ENCODE measurements around the gene NXPE1.

NXPE1 gene

DNA sequence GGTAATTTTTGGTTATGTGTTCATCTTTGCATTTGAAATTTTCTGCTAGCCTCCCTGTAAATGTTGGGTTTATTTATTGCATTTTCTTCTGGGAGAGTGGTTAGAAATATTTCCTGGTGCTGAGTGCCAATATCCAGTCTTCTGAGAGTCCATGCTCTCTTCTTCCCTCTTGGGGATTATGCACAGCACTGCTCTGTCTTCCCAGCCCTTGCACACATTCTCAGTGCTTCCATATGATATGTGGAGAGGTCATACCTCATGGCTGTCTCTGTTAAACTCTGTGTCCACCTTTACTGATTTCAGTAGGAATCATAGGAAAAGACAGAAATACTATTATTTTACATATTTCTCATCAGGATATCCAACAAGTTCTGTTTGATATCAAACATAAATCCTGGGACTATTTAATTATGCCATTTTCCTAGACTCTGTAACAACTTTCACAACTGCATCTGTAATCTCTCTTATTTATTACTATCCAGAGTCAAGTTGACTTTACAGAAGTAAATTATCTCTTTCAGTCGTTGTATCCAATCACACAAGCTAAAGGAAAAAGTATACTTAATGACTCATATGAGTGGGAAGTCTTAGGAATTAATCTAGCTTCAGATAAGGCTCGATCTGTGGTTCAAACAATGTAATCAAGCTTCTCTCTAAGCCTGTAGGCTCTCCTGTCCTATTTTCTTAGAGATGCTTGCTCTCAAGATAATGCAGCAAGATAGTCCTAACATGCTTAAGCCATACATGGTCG is 2.7 kb upstream of the NXPE1 start:
- DNase-seq, result no peak

DNA sequence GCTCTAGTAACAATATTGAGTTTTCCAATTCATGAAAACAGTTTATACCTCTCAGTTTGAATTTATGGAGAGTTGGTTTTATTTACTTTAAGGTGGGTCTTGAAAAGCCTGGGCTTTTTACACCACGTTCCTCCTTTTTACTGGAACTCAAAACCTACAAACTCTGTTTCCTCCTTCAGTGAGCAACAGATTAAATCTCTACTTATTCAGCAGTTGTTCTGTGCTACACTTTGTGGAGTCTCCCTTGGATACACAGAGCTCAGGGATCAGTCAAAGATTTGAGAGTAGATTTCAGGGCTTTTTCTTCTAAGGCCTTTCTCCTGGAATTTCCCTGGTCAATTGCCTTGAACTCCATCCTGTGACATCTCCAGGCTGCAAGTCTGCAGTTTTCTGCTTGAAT is 3.5 kb downstream of the NXPE1 start:
- no peak for DNase-seq

DNA sequence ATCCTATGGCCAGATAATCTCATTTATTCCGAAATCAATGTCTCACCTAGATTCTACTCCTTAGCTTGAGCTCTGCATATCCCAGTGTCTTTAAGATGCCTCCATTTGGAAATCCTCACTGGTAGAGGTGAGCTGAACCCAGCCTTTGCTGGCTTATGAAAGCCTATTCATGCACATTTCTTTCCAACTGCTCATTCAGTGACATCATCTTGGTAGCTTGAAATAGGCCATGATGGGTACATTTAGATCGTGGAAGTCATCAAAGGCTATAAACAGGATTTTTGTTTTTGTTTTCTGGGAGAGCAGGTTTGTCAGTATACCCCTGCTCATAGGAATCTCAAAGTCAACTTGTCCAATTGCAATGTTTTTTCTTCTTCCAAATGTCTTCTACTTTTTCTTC is 6.0 kb downstream of the NXPE1 start:
- no peak for DNase-seq

DNA sequence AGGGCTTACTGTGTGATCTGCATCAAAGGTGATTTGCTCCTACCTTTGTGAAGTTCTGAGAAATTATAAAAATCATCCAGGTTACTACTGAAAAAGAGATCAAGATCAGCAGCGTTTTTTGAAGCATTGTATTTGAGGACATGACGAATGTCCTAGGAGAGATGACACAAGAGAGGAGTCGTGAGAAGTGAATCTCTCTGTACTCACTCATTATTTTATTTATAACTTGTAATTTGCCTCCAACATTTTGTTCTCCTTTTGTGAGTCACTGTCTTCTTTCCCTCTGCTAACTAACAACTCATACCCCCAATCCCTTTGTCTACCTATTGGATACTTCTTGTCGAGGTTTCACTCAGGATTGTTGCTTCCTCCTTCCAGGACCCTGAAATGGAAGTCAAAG is 8.6 kb downstream of the NXPE1 start:
- no peak for DNase-seq

DNA sequence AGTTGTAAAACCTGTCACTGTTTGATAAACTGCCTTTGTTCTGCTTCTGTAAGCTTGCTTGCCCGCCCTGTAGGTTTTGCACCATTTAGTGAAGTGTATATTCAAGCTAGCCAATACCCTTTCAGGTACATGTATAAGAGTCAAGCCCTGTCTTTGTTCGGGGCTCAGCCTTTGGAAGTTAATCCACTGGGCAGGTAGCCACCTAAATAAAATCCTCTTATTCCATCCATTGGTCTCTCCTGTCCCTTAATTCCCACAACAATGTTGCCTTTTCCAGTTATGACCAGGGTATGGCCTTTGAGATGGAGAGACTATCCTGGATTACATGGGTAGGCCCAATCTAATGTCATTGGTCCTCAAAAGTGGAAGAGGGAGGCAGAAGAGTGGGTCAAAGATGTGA is 34.0 kb downstream of the NXPE1 start:
- no peak for DNase-seq

DNA sequence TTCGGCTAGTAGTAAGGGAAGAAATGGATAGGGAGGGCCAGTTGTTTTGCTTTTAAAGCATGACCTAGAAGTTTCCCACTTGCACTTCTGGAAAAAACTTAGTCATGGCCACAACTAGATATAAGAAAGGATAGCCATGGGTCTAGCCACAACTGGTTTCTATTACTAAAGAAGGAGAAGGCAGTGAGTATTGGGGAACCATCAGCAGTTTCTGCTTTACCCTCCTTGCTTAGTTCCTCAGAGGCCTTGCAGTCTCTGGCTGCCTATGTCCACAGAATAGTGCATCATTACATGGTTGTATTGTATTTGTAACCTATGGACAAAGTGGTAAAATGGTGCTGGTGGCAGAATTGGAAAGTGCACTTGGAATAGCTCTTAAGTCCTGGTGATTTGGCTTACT is 35.6 kb downstream of the NXPE1 start:
- no peak for DNase-seq

DNA sequence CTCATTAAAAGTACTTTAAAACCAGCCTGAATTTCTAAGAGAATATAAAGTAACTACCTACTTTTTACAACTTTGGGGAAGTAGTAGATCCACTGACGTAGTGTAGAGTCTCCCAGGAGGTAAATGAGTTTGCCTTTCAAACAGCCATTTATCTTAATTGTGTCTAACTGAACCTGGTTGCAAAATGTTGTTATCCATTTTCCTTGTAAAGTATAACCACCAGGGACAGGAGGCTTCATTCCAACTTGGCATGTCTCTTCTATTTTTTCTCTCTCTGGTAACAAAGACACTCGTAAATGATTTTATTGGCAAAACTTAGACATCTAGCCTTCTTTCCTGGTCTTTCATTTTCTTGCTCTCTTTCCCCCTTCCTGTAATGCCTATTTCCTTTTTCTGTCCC is 36.9 kb downstream of the NXPE1 start:
- no peak for DNase-seq

DNA sequence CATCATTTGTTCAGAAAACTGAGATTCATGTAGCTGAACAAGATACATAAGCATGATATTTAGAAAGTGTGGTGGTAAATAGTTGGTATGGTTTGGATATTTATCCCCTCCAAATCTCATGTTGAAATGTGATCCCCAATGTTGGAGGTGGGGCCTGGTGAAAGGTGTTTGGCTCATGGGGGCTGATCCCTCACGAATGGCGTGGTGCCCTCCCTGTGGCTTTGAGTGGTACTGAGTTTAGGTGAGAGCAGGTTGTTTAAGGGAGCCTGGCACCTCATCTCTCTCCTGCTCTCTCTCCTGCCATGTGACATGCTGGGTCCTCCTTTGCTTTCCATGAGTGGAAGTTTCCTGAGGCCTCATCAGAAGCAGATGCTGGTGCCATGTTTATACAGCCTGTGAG is 48.1 kb downstream of the NXPE1 start:
- no peak for DNase-seq

DNA sequence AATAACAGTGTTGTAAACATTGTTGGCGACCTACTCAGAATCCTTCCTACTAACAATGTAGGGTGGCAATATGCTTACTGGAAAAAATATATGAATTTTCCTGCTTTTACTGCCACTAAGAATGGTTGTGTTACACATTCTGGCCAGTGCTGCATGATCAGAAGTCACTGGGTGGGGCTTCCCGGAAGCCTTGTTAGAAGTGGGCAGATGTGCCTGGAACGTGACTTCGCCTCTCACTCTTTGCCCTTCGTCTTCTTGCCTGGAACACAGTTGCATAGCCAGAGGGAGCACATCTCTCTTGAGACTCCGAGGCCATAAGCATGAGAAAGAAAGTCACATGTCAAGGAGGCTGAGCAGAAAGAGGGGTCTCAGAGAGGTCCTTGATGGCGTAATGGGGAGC is 48.6 kb downstream of the NXPE1 start:
- no peak for DNase-seq

DNA sequence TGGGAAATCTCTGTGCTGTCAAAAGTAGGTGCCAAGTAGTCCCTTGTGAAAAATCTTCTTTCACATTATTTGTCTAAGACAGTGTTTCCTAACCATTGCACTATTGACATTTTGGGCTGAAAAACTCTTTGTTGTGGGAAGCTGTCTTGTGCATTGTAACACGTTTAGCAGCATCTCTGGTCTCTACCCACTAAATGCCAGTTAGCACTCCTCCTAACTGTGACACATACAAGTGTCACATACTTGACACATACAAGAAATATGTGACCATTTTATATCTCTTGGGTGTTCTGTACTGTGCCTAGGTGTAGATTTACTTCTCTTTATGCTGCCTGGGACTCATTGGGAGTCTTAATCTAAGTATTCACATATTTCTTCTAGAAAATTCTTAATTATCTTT is 57.8 kb downstream of the NXPE1 start:
- no peak for DNase-seq

DNA sequence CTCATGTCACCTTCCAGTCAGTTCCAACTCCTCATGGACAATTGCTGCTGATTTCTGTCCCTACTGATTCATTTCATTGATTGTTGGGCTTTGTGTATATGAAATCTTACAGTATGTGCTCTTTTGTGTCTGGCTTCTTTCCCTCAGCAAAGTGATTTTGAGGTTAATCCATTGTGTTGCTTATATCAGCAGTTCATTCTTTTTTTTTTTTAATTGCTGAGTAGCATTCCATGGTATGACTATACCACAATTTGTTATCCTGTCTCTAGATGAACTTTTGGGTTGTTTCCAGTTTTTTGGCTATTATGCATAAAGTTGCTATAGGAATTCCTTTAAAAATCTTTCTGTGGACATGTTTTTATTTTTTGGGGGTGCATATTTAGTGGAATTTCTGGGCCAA is 59.9 kb downstream of the NXPE1 start:
- no peak for DNase-seq

DNA sequence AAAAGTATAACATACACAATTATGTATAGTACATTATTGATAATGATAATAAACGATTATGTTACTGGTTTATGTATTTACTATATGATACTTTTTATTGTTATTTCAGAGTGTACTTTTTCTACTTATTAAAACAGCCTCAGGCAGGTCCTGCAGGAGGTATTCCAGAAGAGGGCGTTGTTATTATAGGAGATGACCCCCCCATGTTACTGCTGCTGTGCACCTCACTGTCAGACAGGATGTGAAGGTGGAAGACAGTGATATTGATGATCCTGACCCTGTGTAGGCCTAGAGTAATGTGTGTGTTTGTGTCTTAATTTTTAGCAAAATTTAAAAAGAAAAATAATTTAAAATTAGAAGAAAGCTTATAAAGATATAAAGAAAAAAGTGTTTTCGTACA is 62.8 kb downstream of the NXPE1 start:
- DNase-seq, result no peak

DNA sequence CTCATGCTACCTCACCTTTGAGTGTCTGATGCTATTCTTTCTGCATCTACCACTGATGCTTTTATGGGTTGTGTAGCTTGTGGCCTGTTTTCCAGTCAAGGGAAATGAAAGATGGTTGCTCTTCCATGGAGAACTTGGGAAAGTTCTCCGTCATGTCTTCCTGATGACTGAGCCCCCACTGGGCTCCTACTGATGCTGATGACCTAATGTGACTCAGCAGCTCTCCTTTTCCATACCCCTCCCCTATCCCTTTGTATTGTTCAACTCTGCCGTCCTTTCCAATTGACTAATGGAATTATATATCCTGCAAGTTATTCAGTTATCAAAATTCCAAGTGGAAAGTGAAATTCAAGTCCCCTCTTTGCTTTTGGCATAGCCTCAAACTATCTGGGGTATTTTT is 75.8 kb downstream of the NXPE1 start:
- no peak for DNase-seq

DNA sequence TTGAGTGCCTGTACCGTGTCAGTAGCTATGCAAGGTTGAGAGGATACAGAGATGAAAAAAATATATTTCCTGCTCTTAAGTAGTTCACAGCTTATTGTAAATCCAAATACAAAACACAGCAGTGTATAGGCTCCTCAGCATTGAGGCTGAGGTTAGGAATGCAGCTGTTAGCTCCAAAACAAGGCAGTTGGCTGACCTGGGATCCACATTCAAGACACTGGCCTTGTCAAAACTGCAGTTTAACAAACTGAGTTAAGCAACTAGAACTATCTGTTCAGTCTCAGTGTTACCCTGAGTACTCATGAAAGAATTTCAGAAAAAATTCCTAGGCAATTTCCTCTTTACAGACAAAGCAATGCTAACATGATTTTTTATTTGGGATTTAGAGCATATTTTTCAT is 77.6 kb downstream of the NXPE1 start:
- no peak for DNase-seq

DNA sequence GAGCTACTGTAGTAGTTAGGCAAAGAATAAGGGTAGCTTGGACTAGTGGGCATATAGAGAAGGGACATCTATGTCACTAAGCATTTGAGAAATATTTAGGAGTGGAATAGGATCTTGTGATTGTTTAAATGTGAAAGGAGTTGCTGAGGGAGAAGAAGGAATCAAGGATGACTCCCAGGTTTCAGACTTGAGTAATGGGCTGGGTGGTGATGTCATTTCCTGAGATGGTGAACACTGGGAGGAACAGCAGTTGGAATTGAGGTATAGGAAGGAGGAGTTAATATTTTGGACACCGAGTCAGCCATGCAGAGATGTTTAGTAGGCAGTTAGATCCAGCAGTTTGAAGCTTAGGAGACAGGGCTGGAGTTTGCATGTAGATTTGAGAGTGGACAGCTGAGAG is 80.3 kb downstream of the NXPE1 start:
- DNase-seq, result no peak

DNA sequence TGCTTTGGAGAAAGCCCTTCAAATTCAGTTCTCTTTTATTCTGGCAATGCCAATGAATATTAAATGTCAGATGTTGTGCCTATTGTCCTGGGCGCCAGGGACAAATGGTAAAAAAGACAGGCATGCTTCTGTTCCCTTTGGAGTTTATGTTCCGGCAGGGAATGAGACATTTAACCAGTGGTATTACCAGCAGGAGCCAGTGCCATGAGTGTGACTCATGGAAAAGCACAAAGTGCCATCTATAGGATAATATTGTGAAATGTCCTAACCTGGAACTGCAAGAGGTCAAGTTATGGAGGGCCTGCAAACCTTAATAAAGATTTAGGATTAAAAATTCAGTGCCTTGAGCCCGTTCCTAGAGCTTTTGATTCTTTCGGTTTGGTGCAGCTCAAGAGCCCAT is 80.9 kb downstream of the NXPE1 start:
- DNase-seq, result no peak

DNA sequence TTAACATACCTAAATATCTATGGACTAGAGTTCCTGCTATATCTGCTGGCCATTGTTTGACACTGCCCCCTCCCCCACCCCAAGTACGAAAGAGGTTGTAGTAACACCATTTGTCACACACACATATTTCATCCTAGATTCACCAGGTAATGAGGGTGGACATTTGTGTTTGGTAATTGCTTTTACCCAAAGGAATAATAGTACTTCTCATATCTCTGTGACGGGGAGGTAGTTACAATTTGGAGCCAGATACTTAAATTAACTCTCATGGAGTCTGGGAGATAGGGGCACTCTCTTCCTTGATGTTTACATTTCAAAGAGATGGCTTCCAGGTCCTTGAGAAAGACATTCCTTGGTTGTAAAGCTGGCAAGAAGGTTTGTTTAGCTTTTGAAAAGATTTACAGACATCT is 81.7 kb downstream of the NXPE1 start:
- no peak for DNase-seq

DNA sequence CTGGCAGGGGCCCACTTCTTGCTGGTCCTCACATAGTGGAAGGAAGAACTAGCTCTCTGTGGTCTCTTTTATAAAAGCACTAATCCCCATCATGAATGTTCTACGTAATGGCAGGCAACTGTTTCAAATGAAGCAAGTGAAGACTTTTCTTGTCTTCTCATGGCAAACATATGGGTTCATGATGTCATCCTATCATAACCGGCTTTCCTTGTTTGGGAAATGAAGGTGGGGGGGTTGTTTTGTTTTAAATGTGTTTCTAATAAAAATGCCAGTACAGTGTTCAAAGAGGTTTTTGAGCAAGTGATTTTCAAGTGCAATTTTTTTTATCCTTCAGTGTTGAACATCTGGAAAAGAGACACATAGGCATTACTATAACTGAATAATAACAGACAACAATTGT is 87.0 kb downstream of the NXPE1 start:
- DNase-seq, result no peak

All from NK-92 treated with Interleukin-12 subunit alpha and Interleukin-12 subunit beta, amount 100 ng/mL, for 24 hours (cell line).